ENCODE measurements around the gene CCDC12.

The CCDC12 gene

GRCh38 chr3:46981932-46982471 lies 5.5 kb upstream of the CCDC12 start:
- DNase-seq (ENCODE audit: low spot score): no peak
- in situ Hi-C loops (cut with MboI; ENCODE audit: low sequenced_read_pairs, unreplicated experiment): no loop called here
- TF ChIP-seq CTCF (IDR thresholded peaks at IDR 0.05; ENCODE audit: borderline replicate concordance, control extremely low read depth, extremely low read depth, insufficient read depth, missing control alignments): no peak

GRCh38 chr3:46979958-46980497 lies 3.5 kb upstream of the CCDC12 start:
- in situ Hi-C loops (cut with MboI; ENCODE audit: low sequenced_read_pairs, unreplicated experiment): no loop called here
- peak; percentile 47 for DNase-seq (ENCODE audit: low spot score)
- no peak for TF ChIP-seq CTCF (IDR thresholded peaks at IDR 0.05; ENCODE audit: borderline replicate concordance, control extremely low read depth, extremely low read depth, insufficient read depth, missing control alignments)

GRCh38 chr3:46978985-46979944 lies 2.7 kb upstream of the CCDC12 start, which contains the start of gene NBEAL2:
Gene NBEAL2 (plus strand): TSS chr3:46979666. CDS start chr3:46979862, 196 bp downstream.
- DNase-seq (ENCODE audit: low spot score): peak; percentile 95
- in situ Hi-C loops (cut with MboI; ENCODE audit: low sequenced_read_pairs, unreplicated experiment): no loop called here
- TF ChIP-seq CTCF (IDR thresholded peaks at IDR 0.05; ENCODE audit: borderline replicate concordance, control extremely low read depth, extremely low read depth, insufficient read depth, missing control alignments): peak; percentile 25

- DNase-seq (ENCODE audit: low spot score): no peak
- in situ Hi-C loops (cut with MboI; ENCODE audit: low sequenced_read_pairs, unreplicated experiment): no loop called here
- no peak for TF ChIP-seq CTCF (IDR thresholded peaks at IDR 0.05; ENCODE audit: borderline replicate concordance, control extremely low read depth, extremely low read depth, insufficient read depth, missing control alignments)
These were observed 1.8 kb upstream of the CCDC12 start for GRCh38 chr3:46978381-46978780.

- in situ Hi-C loops (cut with MboI; ENCODE audit: low sequenced_read_pairs, unreplicated experiment): no loop called here
- TF ChIP-seq CTCF (IDR thresholded peaks at IDR 0.05; ENCODE audit: borderline replicate concordance, control extremely low read depth, extremely low read depth, insufficient read depth, missing control alignments): no peak
- no peak for DNase-seq (ENCODE audit: low spot score)
These were observed 1.3 kb upstream of the CCDC12 start for GRCh38 chr3:46977811-46978195.

- no peak for DNase-seq (ENCODE audit: low spot score)
- in situ Hi-C loops (cut with MboI; ENCODE audit: low sequenced_read_pairs, unreplicated experiment): no loop called here
- TF ChIP-seq CTCF (IDR thresholded peaks at IDR 0.05; ENCODE audit: borderline replicate concordance, control extremely low read depth, extremely low read depth, insufficient read depth, missing control alignments): no peak
These were observed 1.9 kb downstream of the CCDC12 start for GRCh38 chr3:46974421-46975171.

Data from GM13976 (cell line).